ENCODE results near the gene TENM3. TPM values are rescaled to one million over a fixed set of nuclear protein-coding genes. Genes with fewer than 3 reads are reported as not detected.
A peak's percentile ranks its signal among the peaks of the same experiment; 100 is the strongest.

The TENM3 gene
- total RNA-seq, 2 donors from 2014 or later = 39.5 to 51.9 TPM

DNA sequence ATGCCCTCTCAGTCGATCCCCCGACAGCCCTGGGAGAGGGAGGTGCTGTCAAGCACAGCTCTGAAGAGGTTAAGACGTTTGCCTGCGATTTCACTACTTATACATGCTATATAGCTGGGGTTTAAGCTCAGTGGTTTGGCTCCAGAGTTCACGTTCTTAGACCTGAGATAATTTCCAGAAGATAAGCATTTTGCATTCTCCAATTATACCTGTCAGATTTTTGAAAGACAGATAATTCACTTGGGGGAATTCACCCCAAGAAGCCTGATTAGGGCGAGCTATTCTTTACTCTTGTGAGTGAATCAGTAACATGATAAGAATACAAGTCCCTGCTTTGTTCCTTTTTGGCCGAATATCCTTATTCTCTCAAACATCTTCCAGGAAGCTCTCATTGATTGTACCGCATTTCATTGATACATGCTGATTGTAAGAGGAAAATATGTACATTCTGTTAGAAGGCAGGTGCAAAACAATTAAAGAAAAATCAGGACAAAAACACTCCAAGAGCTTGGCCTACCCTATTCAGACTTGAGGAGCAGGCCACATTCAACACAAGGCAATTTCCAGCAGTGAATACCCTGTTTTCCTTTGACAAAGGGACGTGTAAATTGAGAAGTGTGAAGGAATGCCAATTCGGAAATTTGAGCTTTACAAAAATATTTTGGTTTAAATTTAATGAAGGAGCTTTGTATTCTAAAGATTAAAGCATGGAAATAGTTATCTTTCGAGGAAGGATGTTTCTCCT is 30.2 kb downstream of the TENM3 start:
- 74 to 81% methylated on average over 8 to 11 of the region's 11 CpGs for WGBS, 2 experiments (ENCODE audit: insufficient coverage in 1 of 2, insufficient read length in 1 of 2)
- Mint-ChIP-seq H3K4me1 (peaks cover 41% of the 10 kb centered on the region), H3K36me3 (ENCODE audit: low read depth) (no peaks in the 10 kb centered on the region), H3K9me3 (peaks cover 5% of the 10 kb centered on the region), H3K4me3 (no peak overlapping the region), H3K27me3 (ENCODE audit: insufficient read depth) (no peaks in the 10 kb centered on the region), H3K27ac (peak overlapping the region; percentile 77)
- TF ChIP-seq, protein P1, sequence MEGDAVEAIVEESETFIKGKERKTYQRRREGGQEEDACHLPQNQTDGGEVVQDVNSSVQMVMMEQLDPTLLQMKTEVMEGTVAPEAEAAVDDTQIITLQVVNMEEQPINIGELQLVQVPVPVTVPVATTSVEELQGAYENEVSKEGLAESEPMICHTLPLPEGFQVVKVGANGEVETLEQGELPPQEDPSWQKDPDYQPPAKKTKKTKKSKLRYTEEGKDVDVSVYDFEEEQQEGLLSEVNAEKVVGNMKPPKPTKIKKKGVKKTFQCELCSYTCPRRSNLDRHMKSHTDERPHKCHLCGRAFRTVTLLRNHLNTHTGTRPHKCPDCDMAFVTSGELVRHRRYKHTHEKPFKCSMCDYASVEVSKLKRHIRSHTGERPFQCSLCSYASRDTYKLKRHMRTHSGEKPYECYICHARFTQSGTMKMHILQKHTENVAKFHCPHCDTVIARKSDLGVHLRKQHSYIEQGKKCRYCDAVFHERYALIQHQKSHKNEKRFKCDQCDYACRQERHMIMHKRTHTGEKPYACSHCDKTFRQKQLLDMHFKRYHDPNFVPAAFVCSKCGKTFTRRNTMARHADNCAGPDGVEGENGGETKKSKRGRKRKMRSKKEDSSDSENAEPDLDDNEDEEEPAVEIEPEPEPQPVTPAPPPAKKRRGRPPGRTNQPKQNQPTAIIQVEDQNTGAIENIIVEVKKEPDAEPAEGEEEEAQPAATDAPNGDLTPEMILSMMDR (conservative IDR thresholded peaks at IDR 0.05) = no peak
- no peak for DNase-seq
- Histone ChIP-seq H3K9ac (ENCODE audit: extremely low read depth, low read length, poor library complexity, severe bottlenecking) (no peak overlapping the region), H3K4me1 (ENCODE audit: control insufficient read depth, insufficient read depth, low read length) (peaks cover 12% of the 10 kb centered on the region), H3K36me3 (ENCODE audit: control insufficient read depth, insufficient read depth, low read length) (no peaks in the 10 kb centered on the region), H3K9me3 (ENCODE audit: control insufficient read depth, low read length) (peaks cover 18% of the 10 kb centered on the region), H3K27ac (ENCODE audit: low read depth, low read length) (peak overlapping the region; percentile 56), H3K4me3 (ENCODE audit: low read length) (no peak overlapping the region), H3K27me3 (ENCODE audit: control insufficient read depth, insufficient read depth, low read length, poor library complexity, severe bottlenecking) (no peaks in the 10 kb centered on the region)

DNA sequence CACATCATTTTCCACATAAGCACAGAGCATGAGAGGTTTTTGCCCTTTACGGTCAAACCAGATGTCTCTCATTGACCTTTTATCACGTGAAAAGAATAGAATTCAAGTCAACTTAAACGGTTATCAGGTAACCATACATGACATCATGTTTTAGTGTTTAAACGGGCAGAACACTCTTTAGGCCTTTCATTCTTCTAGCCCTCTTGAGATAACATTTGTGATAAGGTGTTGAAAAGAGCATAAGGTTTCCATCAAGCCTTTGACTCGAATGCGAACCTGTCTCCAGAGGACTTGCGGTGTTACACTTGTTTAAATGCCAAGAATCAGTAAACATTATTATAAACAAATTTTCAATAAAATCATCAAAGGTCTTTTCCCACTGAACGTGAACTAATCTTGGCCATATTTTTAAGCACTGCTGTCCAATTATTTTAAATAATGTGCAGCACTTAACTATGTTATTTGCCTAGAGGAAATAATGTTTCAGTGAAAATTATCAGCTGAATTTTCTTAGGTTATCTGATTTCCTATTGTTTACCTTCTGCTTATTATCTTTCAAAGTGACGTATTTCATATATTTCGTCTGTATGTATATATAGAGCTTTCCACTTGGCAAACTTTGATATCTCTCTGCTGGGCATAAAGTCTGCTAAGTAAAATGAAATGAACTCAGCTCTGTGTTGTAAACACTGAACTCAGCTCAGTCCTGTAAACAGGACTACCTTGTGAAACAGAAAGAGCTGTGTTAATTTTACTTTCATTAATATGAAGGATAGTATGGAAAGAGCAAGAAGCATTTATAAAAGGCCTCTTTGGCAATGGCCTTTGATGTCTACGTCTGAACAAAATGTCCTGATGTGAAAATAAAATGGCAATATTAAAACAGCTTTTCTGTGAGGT is 33.3 kb downstream of the TENM3 start:
- H3K27me3 Mint-ChIP-seq (ENCODE audit: insufficient read depth) = no peaks in the 10 kb centered on the region
- H3K36me3 Mint-ChIP-seq (ENCODE audit: low read depth) = no peaks in the 10 kb centered on the region
- H3K4me1 Mint-ChIP-seq = peaks cover 41% of the 10 kb centered on the region
- Histone ChIP-seq H3K27me3 (ENCODE audit: control insufficient read depth, insufficient read depth, low read length, poor library complexity, severe bottlenecking) (no peaks in the 10 kb centered on the region), H3K9me3 (ENCODE audit: control insufficient read depth, low read length) (peaks cover 14% of the 10 kb centered on the region), H3K4me3 (ENCODE audit: low read length) (no peak overlapping the region), H3K9ac (ENCODE audit: extremely low read depth, low read length, poor library complexity, severe bottlenecking) (no peak overlapping the region), H3K4me1 (ENCODE audit: control insufficient read depth, insufficient read depth, low read length) (peaks cover 12% of the 10 kb centered on the region), H3K36me3 (ENCODE audit: control insufficient read depth, insufficient read depth, low read length) (no peaks in the 10 kb centered on the region), H3K27ac (ENCODE audit: low read depth, low read length) (no peak overlapping the region)
- TF ChIP-seq, protein P1 (conservative IDR thresholded peaks at IDR 0.05) = no peak
- 77 to 85% methylated on average over 7 to 11 of the region's 11 CpGs for WGBS, 2 experiments (ENCODE audit: insufficient coverage in 1 of 2, insufficient read length in 1 of 2)
- peak overlapping the region; percentile 45 for H3K27ac Mint-ChIP-seq
- no peak for DNase-seq
- H3K4me3 Mint-ChIP-seq = no peak overlapping the region
- H3K9me3 Mint-ChIP-seq = no peaks in the 10 kb centered on the region

DNA sequence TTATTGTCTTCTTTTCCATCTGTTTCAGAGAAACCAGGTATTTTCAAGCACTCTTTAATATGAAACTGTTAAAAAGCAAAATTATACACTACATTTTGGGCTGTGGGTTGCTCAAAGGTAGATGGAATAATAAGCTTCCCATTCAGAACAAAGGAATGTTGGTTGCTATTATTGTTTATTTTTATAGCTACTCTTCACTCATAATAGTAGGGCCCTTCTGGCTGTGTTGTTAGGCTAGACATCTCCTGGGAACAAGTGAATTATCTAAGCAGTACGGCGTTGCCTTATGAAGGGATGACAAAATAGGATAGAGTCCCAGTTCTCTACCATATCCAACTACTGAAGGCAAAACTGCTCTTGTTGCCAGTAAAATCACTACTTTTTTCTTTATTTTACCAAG is 34.2 kb downstream of the TENM3 start:
- TF ChIP-seq, protein P1 (conservative IDR thresholded peaks at IDR 0.05) = no peak
- Histone ChIP-seq H3K9ac (ENCODE audit: extremely low read depth, low read length, poor library complexity, severe bottlenecking) (no peak overlapping the region), H3K36me3 (ENCODE audit: control insufficient read depth, insufficient read depth, low read length) (no peaks in the 10 kb centered on the region), H3K4me3 (ENCODE audit: low read length) (no peak overlapping the region), H3K27ac (ENCODE audit: low read depth, low read length) (no peak overlapping the region), H3K4me1 (ENCODE audit: control insufficient read depth, insufficient read depth, low read length) (peaks cover 12% of the 10 kb centered on the region), H3K27me3 (ENCODE audit: control insufficient read depth, insufficient read depth, low read length, poor library complexity, severe bottlenecking) (no peaks in the 10 kb centered on the region), H3K9me3 (ENCODE audit: control insufficient read depth, low read length) (peaks cover 7% of the 10 kb centered on the region)
- Mint-ChIP-seq H3K36me3 (ENCODE audit: low read depth) (no peaks in the 10 kb centered on the region), H3K27ac (no peak overlapping the region), H3K9me3 (no peaks in the 10 kb centered on the region), H3K4me1 (peaks cover 41% of the 10 kb centered on the region), H3K4me3 (no peak overlapping the region), H3K27me3 (ENCODE audit: insufficient read depth) (no peaks in the 10 kb centered on the region)
- WGBS, 2 experiments (ENCODE audit: insufficient coverage in 1 of 2, insufficient read length in 1 of 2) = 94 to 100% methylated on average over 2 of the region's 2 CpGs
- no peak for DNase-seq

Measured in endodermal cell (in vitro differentiated cells).